Endothelial cell of umbilical vein (primary cell): ENCODE results near the gene NALF2.

Experiments used
- FOS ChIP-seq: IDR thresholded peaks from 2 replicates; pipeline ENCODE4 v1.6.1; 2011; ENCODE audit warnings: mild to moderate bottlenecking, low read length, moderate library complexity, borderline replicate concordance; ENCODE audit not compliant: insufficient read depth
- MYC ChIP-seq: IDR thresholded peaks from one replicate; pipeline ENCODE4 v1.6.1; 2011; ENCODE audit warnings: mild to moderate bottlenecking, low read depth, low read length
- POLR2A ChIP-seq: IDR thresholded peaks from 2 replicates; pipeline ENCODE4 v1.6.1; 2012; ENCODE audit warnings: low read depth, mild to moderate bottlenecking, control low read depth, low read length
- POLR2AphosphoS5 ChIP-seq: IDR thresholded peaks from 2 replicates; pipeline ENCODE4 v1.6.1; 2012; ENCODE audit warnings: low read depth, mild to moderate bottlenecking, control low read depth, low read length, moderate library complexity; ENCODE audit not compliant: insufficient read depth
- TF ChIP-seq, protein P1 (sequence below), 2 donors: IDR thresholded peaks; 1 replicate in 1 of 2; 2 replicates in 1 of 2; pipeline ENCODE4 v1.5.1; 2011; ENCODE audit warnings: low read length in 2 of 2, mild to moderate bottlenecking in 2 of 2, moderate library complexity in 2 of 2, control low read depth in 1 of 2, inconsistent platforms in 1 of 2, low read depth in 1 of 2; ENCODE audit not compliant: insufficient read depth in 1 of 2; ENCODE audit errors: extremely low read depth in 1 of 2
- TF ChIP-seq, protein P2 (sequence below): IDR thresholded peaks from 2 replicates; pipeline ENCODE4 v1.6.1; 2011; ENCODE audit not compliant: insufficient read depth, insufficient read length

DNA sequence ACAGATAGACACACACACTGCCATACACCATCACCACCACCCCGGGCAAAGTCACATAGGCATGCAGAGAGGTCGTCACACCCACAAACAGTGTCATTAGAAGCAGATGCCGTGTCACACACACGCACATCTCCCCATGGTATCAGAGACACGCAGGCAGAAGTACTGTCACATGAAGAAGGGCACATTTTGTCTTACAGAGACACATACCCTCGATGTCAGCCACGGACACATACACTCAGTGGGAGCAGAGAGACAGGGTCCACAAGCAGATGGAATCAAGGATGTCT lies 3.3 kb downstream of the NALF2 start:
- TF ChIP-seq, protein P1, sequence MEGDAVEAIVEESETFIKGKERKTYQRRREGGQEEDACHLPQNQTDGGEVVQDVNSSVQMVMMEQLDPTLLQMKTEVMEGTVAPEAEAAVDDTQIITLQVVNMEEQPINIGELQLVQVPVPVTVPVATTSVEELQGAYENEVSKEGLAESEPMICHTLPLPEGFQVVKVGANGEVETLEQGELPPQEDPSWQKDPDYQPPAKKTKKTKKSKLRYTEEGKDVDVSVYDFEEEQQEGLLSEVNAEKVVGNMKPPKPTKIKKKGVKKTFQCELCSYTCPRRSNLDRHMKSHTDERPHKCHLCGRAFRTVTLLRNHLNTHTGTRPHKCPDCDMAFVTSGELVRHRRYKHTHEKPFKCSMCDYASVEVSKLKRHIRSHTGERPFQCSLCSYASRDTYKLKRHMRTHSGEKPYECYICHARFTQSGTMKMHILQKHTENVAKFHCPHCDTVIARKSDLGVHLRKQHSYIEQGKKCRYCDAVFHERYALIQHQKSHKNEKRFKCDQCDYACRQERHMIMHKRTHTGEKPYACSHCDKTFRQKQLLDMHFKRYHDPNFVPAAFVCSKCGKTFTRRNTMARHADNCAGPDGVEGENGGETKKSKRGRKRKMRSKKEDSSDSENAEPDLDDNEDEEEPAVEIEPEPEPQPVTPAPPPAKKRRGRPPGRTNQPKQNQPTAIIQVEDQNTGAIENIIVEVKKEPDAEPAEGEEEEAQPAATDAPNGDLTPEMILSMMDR (IDR thresholded peaks at IDR 0.05; ENCODE audit: extremely low read depth in 1 of 2, insufficient read depth in 1 of 2, low read depth in 1 of 2, low read length in 2 of 2), result no peak
- TF ChIP-seq FOS, result no peak
- TF ChIP-seq POLR2AphosphoS5, result no peak
- TF ChIP-seq POLR2A, result no peak
- no peak for TF ChIP-seq MYC
- TF ChIP-seq, protein P2, sequence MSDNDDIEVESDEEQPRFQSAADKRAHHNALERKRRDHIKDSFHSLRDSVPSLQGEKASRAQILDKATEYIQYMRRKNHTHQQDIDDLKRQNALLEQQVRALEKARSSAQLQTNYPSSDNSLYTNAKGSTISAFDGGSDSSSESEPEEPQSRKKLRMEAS, result no peak
